Endodermal cell (in vitro differentiated cells): Measurements from ENCODE around the gene DOHH. TPM values are rescaled to one million over a fixed set of nuclear protein-coding genes. Genes with fewer than 3 reads are reported as not detected.
"Not testable (repeated sequence)": the region's sequence is repeated elsewhere in the genome, so short reads cannot be mapped to it uniquely, and the experiment has no call there.

Experiments
- DNase-seq: peaks from one replicate; pipeline ENCODE4 v3.0.0-alpha.2; 2017
- H3K27ac ChIP-seq: 2 replicates; pipeline ENCODE4 v1.5.1; 2013; ENCODE audit warnings: mild to moderate bottlenecking, low read depth, low read length, moderate library complexity
- H3K27me3 ChIP-seq: 2 replicates; pipeline ENCODE4 v1.6.1; 2013; ENCODE audit warnings: mild to moderate bottlenecking, low read length, moderate library complexity; ENCODE audit not compliant: insufficient read depth, control insufficient read depth, poor library complexity, severe bottlenecking
- H3K36me3 ChIP-seq: 2 replicates; pipeline ENCODE4 v1.7.0; 2013; ENCODE audit warnings: mild to moderate bottlenecking, low read length, moderate library complexity; ENCODE audit not compliant: control insufficient read depth, insufficient read depth
- H3K4me1 ChIP-seq: one replicate; pipeline ENCODE4 v1.7.0; 2013; ENCODE audit warnings: low read length; ENCODE audit not compliant: control insufficient read depth, insufficient read depth
- H3K4me3 ChIP-seq: 2 replicates; pipeline ENCODE4 v1.5.1; 2013; ENCODE audit warnings: mild to moderate bottlenecking, low read length, moderate library complexity
- H3K9ac ChIP-seq: 2 replicates; pipeline ENCODE4 v1.6.1; 2013; ENCODE audit warnings: mild to moderate bottlenecking, low read length, moderate library complexity; ENCODE audit not compliant: poor library complexity, severe bottlenecking; ENCODE audit errors: extremely low read depth
- H3K9me3 ChIP-seq: 2 replicates; pipeline ENCODE4 v1.6.1; 2013; ENCODE audit warnings: mild to moderate bottlenecking, low read length, moderate library complexity; ENCODE audit not compliant: control insufficient read depth
- H3K27ac Mint-ChIP-seq: 2 replicates; pipeline ENCODE4 v1.8.0; 2020; ENCODE audit warnings: mixed read lengths
- H3K27me3 Mint-ChIP-seq: 2 replicates; pipeline ENCODE4 v1.8.0; 2021; ENCODE audit warnings: mild to moderate bottlenecking, mixed read lengths; ENCODE audit not compliant: insufficient read depth
- H3K36me3 Mint-ChIP-seq: 2 replicates; pipeline ENCODE4 v1.8.0; 2020; ENCODE audit warnings: low read depth, mixed read lengths
- H3K4me1 Mint-ChIP-seq: 2 replicates; pipeline ENCODE4 v1.8.0; 2020; ENCODE audit warnings: mixed read lengths
- H3K4me3 Mint-ChIP-seq: 2 replicates; pipeline ENCODE4 v1.8.0; 2020; ENCODE audit warnings: mild to moderate bottlenecking, moderate library complexity, mixed read lengths
- H3K9me3 Mint-ChIP-seq: 2 replicates; pipeline ENCODE4 v1.8.0; 2020; ENCODE audit warnings: mild to moderate bottlenecking, mixed read lengths
- WGBS, 2 experiments: methylation state at CpG; one replicate each; pipeline versions ENCODE4 v1.1.5 to v1.1.7; 2013; ENCODE audit warnings: missing lambda C conversion rate in 2 of 2, mixed read lengths in 1 of 2; ENCODE audit not compliant: insufficient coverage in 1 of 2, insufficient read length in 1 of 2; 5-methylcytosine and 5-hydroxymethylcytosine counted together
- total RNA-seq, 2 donors: library from RNA; stranded (reverse); fragmentation: NEBNext Ultra II Directional in 1 of 2; extraction: Animal tissue kit (Norgen Biotek cat#: 25700) in 1 of 2; gene quantifications; 2 replicates in 1 of 2; 3 replicates in 1 of 2; pipeline ENCODE4 v1.2.1, GENCODE V29; 2021
- TF ChIP-seq, protein P1 (sequence below): fragments of 200-600 bp; sonication (generic); conservative IDR thresholded peaks from 2 replicates; pipeline ENCODE4 v1.5.0; 2021; ENCODE audit warnings: antibody characterized with exemption, mild to moderate bottlenecking

Gene DOHH
- total RNA-seq, 2 donors from 2014 or later = 13.4 to 14.3 TPM

DNA sequence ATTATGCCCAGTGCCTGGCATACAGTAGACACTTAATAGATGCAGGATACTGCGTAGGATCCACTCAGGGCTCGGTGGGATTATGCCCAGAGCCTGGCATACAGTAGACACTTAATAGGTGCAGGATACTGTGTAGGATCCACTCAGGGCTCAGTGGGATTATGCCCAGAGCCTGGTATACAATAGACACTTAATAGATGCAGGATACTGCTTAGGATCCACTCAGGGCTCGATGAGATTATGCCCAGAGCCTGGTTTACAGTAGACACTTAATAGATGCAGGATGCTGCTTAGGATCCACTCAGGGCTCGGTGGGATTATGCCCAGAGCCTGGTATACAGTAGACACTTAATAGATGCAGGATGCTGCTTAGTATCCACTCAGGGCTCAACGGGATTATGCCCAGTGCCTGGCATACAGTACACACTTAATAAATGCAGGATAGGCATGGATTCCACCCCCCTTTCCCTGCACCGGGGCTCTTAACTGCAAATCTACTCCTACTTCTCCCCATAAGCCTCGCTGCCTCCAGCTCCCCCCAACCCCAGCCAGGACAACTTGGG is 45.0 kb downstream of the DOHH start:
- no peak overlapping the region for H3K27ac ChIP-seq
- no peak overlapping the region for H3K27ac Mint-ChIP-seq
- H3K4me1 Mint-ChIP-seq = peaks cover 7% of the 10 kb centered on the region
- H3K4me3 Mint-ChIP-seq = no peak overlapping the region
- H3K9ac ChIP-seq = no peak overlapping the region
- H3K27me3 Mint-ChIP-seq = no peaks in the 10 kb centered on the region
- H3K36me3 Mint-ChIP-seq = no peaks in the 10 kb centered on the region
- no peaks in the 10 kb centered on the region for H3K27me3 ChIP-seq
- peaks cover 8% of the 10 kb centered on the region for H3K4me1 ChIP-seq
- no peak overlapping the region for H3K4me3 ChIP-seq
- TF ChIP-seq, protein P1, sequence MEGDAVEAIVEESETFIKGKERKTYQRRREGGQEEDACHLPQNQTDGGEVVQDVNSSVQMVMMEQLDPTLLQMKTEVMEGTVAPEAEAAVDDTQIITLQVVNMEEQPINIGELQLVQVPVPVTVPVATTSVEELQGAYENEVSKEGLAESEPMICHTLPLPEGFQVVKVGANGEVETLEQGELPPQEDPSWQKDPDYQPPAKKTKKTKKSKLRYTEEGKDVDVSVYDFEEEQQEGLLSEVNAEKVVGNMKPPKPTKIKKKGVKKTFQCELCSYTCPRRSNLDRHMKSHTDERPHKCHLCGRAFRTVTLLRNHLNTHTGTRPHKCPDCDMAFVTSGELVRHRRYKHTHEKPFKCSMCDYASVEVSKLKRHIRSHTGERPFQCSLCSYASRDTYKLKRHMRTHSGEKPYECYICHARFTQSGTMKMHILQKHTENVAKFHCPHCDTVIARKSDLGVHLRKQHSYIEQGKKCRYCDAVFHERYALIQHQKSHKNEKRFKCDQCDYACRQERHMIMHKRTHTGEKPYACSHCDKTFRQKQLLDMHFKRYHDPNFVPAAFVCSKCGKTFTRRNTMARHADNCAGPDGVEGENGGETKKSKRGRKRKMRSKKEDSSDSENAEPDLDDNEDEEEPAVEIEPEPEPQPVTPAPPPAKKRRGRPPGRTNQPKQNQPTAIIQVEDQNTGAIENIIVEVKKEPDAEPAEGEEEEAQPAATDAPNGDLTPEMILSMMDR = no peak
- no peaks in the 10 kb centered on the region for H3K9me3 ChIP-seq
- DNase-seq = no peak
- WGBS, 2 experiments = 90 to 97% methylated on average over 6 to 7 of the region's 7 CpGs
- no peaks in the 10 kb centered on the region for H3K36me3 ChIP-seq
- no peaks in the 10 kb centered on the region for H3K9me3 Mint-ChIP-seq

DNA sequence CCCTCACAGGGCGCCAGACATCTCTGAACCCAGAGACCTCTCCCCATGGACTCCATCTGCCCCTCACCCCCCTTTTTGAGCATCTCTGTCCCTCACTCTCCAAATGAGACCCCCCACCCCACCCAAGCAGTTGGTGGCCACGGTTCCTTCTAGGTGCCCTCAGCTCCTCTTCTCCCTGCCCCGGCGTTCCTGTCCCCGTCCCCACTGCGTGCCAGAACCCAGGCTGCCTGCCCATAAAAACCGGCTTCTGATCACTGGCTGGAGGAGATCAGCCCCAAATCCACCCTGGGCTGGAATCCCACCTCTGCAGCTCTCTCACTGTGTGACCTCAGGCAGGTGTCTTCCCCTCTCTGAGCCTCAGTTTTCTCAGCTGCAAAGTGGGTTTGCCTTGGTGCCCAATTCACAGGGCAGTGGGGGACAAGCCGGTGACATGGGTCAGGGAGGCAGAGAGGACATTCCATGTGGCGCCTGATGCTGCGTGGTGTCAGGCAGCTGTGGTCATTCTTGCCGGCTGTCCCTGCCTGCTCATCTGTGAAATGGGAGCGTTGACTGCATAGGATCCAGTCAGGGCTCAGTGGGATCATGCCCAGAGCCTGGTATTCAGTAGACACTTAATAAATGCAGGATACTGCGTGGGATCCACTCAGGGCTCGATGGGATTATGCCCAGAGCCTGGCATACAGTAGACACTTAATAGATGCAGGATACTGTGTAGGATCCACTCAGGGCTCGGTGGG is 45.6 kb downstream of the DOHH start:
- H3K4me3 ChIP-seq = no peak overlapping the region
- no peaks in the 10 kb centered on the region for H3K36me3 ChIP-seq
- Mint-ChIP-seq H3K27me3 (no peaks in the 10 kb centered on the region), H3K4me3 (no peak overlapping the region), H3K9me3 (no peaks in the 10 kb centered on the region), H3K27ac (no peak overlapping the region), H3K4me1 (peaks cover 7% of the 10 kb centered on the region), H3K36me3 (no peaks in the 10 kb centered on the region)
- WGBS, 2 experiments = 93 to 98% methylated on average over 13 to 15 of the region's 15 CpGs
- DNase-seq = no peak
- peaks cover 8% of the 10 kb centered on the region for H3K4me1 ChIP-seq
- no peak overlapping the region for H3K9ac ChIP-seq
- no peaks in the 10 kb centered on the region for H3K27me3 ChIP-seq
- no peak overlapping the region for H3K27ac ChIP-seq
- TF ChIP-seq, protein P1 = no peak
- H3K9me3 ChIP-seq = no peaks in the 10 kb centered on the region

DNA sequence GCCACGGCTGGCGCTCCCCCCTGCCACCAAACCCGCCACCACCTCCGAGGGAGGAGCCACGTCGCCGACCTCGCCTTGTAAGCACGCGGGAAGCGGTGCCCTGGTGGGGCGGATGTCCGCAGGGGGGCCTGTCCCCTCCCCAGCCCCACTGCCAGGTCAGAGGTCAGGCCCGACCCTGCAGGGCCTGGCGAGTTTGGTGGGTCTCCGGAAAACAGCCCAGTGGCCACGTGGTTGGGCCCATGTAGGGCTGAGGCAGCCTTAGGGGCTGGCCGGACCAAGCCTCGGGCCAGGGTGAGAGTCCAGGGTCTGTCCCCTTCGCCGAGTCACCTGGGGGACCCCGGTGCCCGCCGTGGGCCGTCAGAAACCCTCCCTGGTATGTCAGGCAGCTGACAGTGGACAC is 46.6 kb downstream of the DOHH start:
- 93 to 97% methylated on average over 10 to 25 of the region's 25 CpGs for WGBS, 2 experiments

DNA sequence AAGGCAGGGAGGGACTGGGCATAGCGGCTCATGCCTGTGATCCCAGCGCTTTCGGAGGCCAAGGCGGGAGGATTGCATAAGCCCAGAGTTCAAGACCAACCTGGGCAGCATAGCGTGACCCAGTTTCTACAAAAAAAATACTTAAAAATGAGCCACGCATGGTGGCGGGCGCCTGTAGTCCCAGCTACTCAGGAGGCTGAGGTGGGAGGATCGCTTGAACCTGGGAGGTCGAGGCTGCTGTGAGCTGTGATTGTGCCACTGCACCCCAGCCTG is 47.6 kb downstream of the DOHH start:
- WGBS, 2 experiments = 91 to 96% methylated on average over 10 of the region's 10 CpGs
- H3K4me1 Mint-ChIP-seq, H3K36me3 ChIP-seq: not testable (repeated sequence)

More for the DNA sequence above, 46.6 kb downstream of the DOHH start:
- H3K36me3 ChIP-seq = no peaks in the 10 kb centered on the region
- H3K27me3 ChIP-seq = no peaks in the 10 kb centered on the region
- H3K27me3 Mint-ChIP-seq = no peaks in the 10 kb centered on the region
- no peak overlapping the region for H3K9ac ChIP-seq
- no peaks in the 10 kb centered on the region for H3K9me3 ChIP-seq
- peaks cover 7% of the 10 kb centered on the region for H3K4me1 Mint-ChIP-seq
- no peak overlapping the region for H3K4me3 Mint-ChIP-seq
- TF ChIP-seq, protein P1 = no peak
- no peaks in the 10 kb centered on the region for H3K36me3 Mint-ChIP-seq
- H3K4me3 ChIP-seq = no peak overlapping the region
- DNase-seq = no peak
- no peak overlapping the region for H3K27ac Mint-ChIP-seq
- no peak overlapping the region for H3K27ac ChIP-seq
- H3K9me3 Mint-ChIP-seq = no peaks in the 10 kb centered on the region
- H3K4me1 ChIP-seq = peaks cover 8% of the 10 kb centered on the region

More for the DNA sequence above, 47.6 kb downstream of the DOHH start:
- H3K27ac ChIP-seq, H3K4me3 ChIP-seq, H3K36me3 Mint-ChIP-seq, H3K4me1 ChIP-seq, H3K9me3 Mint-ChIP-seq, H3K27me3 ChIP-seq, H3K27me3 Mint-ChIP-seq, H3K27ac Mint-ChIP-seq, H3K9ac ChIP-seq, H3K4me3 Mint-ChIP-seq, H3K9me3 ChIP-seq, DNase-seq: not testable (repeated sequence)
